Measurements from ENCODE around the gene OSBPL1A. TPM values are rescaled to one million over a fixed set of nuclear protein-coding genes. Genes with fewer than 3 reads are reported as not detected.

OSBPL1A gene
- total and polyA plus RNA-seq, 10 of the 15 experiments (the other 5 are each of a cell fraction or from before 2014, with no cell fraction given), result 0.02 to 0.83 (median 0.11) TPM; not detected in 6

DNA sequence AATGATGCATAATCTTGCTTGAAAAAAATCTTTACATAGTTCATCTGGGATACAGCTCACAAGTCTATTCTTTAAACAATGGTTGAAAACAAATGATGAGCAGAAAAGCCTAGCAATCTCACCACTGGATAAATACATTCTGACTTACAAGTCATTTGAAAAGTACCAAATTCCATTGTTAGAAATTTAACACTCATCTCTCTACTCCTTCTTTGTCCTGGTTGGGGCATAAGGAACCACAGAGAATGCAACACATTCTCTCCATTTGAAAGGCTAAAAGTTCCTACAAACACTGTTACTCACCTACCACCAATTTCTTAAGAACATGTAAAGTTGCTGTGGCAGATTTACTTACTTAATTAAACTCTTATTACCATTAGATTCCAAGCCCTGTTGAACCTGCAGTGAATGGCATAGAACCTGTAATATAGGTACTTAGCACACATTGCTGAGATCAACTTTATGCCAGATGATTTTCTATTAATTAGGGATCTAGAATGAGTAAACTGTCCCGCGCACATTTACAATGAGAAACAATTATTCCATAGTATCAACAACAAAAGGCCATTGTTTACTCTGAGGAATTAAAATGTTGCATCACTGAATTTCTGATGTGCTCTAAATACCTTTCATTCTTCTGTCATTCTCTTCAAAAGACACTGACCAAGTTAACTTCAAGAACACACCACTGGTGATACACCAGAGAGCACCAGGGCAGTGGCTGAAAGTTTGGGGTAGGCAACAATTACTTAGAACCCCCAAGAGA is 189.2 kb downstream of the OSBPL1A start:
- H3K4me2 ChIP-seq (ENCODE audit: control insufficient read depth, insufficient read depth), result no peak overlapping the region
- no peaks in the 10 kb centered on the region; the same call in 1 of the 2 replicates for H4K20me1 ChIP-seq (ENCODE audit: control insufficient read depth, insufficient read depth)
- no peak overlapping the region for H3K9ac ChIP-seq (ENCODE audit: control insufficient read depth, insufficient read depth, low read length)
- ChIA-PET SMC1A (ENCODE audit: uncharacterized antibody, unreplicated experiment) (interaction anchor here (1.6 kb wide), 1 partner anchor 32 kb away, joined by 4 read pairs; no protein-coding TSS in a partner anchor), CTCF (no interaction called here), RAD21 (ENCODE audit: unreplicated experiment) (no interaction called here), POLR2A (no interaction called here)
- no peaks in the 10 kb centered on the region for H3K36me3 ChIP-seq (ENCODE audit: control insufficient read depth in 2 of 2, insufficient read depth in 2 of 2, low read length in 1 of 2)
- intact Hi-C loops (cut with micrococcal nuclease; ENCODE audit: unreplicated experiment) (no loop called here), in situ Hi-C loops (cut with MboI) (no loop called here)
- no peaks in the 10 kb centered on the region for H3K79me2 ChIP-seq (ENCODE audit: control insufficient read depth, insufficient read depth, low read length)
- H2AFZ ChIP-seq (ENCODE audit: control insufficient read depth, low read depth, low read length), result no peak overlapping the region
- H3K27ac ChIP-seq (ENCODE audit: control insufficient read depth, insufficient read depth), result no peak overlapping the region
- H3K27me3 ChIP-seq (replicated peaks in 1 of 2; ENCODE audit: control insufficient read depth in 2 of 2, insufficient read depth in 2 of 2, low read length in 1 of 2), result peaks cover 0 to 3% of the 10 kb centered on the region in 2 experiments; a peak in 1 of 4 replicates
- no TSS peak for BruUV-seq (replicated peaks)
- ATAC-seq (no peak), DNase-seq (ENCODE audit: low read depth, low spot score) (no peak), FAIRE-seq (no peak)
- no peaks in the 10 kb centered on the region for H3K4me1 ChIP-seq (ENCODE audit: control insufficient read depth, insufficient read depth, low read length)
- H3K9me3 ChIP-seq (replicated peaks; ENCODE audit: control insufficient read depth, insufficient read depth, low read length), result no peaks in the 10 kb centered on the region
- TF ChIP-seq ZNF217 (IDR thresholded peaks at IDR 0.05) (no peak), BCL3 (IDR thresholded peaks at IDR 0.05; ENCODE audit: borderline replicate concordance, insufficient read depth, low read depth, low read length, poor library complexity, severe bottlenecking) (no peak), NFYA (IDR thresholded peaks at IDR 0.05; ENCODE audit: borderline replicate concordance, low read depth, low read length) (no peak)
- TF ChIP-seq, protein P1, sequence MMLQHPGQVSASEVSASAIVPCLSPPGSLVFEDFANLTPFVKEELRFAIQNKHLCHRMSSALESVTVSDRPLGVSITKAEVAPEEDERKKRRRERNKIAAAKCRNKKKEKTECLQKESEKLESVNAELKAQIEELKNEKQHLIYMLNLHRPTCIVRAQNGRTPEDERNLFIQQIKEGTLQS (IDR thresholded peaks at IDR 0.05; ENCODE audit: borderline replicate concordance, extremely low read depth, low read depth, low read length), result no peak
- 23% methylated on average over 2 of the region's 2 CpGs for WGBS (ENCODE audit: insufficient coverage, insufficient replicate concordance, low lambda C conversion rate, missing lambda C conversion rate)
- no peak overlapping the region for H3K4me3 ChIP-seq
